Mesendoderm (in vitro differentiated cells): Measurements from ENCODE around the gene TNK2.
A peak's percentile ranks its signal among the peaks of the same experiment; 100 is the strongest.

Experiments
- DNase-seq: peaks from one replicate; pipeline ENCODE4 v3.0.0; 2013
- H2AK5ac ChIP-seq: 2 replicates; pipeline ENCODE4 v1.6.1; 2013; ENCODE audit warnings: low read length, inconsistent platforms
- H2BK120ac ChIP-seq: 2 replicates; pipeline ENCODE4 v1.6.1; 2013; ENCODE audit warnings: low read depth, mild to moderate bottlenecking, low read length, moderate library complexity, mixed read lengths
- H2BK15ac ChIP-seq: replicated peaks from 2 replicates; pipeline ENCODE4 v1.6.1; 2013; ENCODE audit warnings: low read depth, mild to moderate bottlenecking, moderate library complexity
- H2BK5ac ChIP-seq: 2 replicates; pipeline ENCODE4 v1.6.1; 2013; ENCODE audit warnings: low read length, inconsistent platforms
- H3K18ac ChIP-seq: 2 replicates; pipeline ENCODE4 v1.6.1; 2013; ENCODE audit warnings: mild to moderate bottlenecking, low read length, mixed read lengths
- H3K23ac ChIP-seq: one replicate; pipeline ENCODE4 v1.6.1; 2013; ENCODE audit warnings: low read length
- H3K27ac ChIP-seq: 2 replicates; pipeline ENCODE4 v1.5.1; 2013; ENCODE audit warnings: low read depth, mild to moderate bottlenecking, inconsistent platforms, low read length, moderate library complexity
- H3K27me3 ChIP-seq: 2 replicates; pipeline ENCODE4 v1.6.1; 2013; ENCODE audit warnings: low read length, control low read depth, mild to moderate bottlenecking, inconsistent platforms; ENCODE audit not compliant: insufficient read depth, poor library complexity
- H3K36me3 ChIP-seq: 2 replicates; pipeline ENCODE4 v1.6.1; 2013; ENCODE audit warnings: low read length, inconsistent platforms; ENCODE audit not compliant: control insufficient read depth, insufficient read depth
- H3K4ac ChIP-seq: one replicate; pipeline ENCODE4 v1.6.1; 2013; ENCODE audit warnings: low read depth, mild to moderate bottlenecking, low read length, moderate library complexity
- H3K4me1 ChIP-seq: 2 replicates; pipeline ENCODE4 v1.6.1; 2013; ENCODE audit warnings: low read depth, low read length, inconsistent platforms; ENCODE audit not compliant: control insufficient read depth
- H3K4me2 ChIP-seq: 2 replicates; pipeline ENCODE4 v1.6.1; 2013; ENCODE audit warnings: low read length
- H3K4me3 ChIP-seq: 2 replicates; pipeline ENCODE4 v1.5.1; 2013; ENCODE audit warnings: mild to moderate bottlenecking, low read length
- H3K56ac ChIP-seq: one replicate; pipeline ENCODE4 v1.6.1; 2013; ENCODE audit warnings: low read length
- H3K79me1 ChIP-seq: 2 replicates; pipeline ENCODE4 v1.6.1; 2013; ENCODE audit warnings: low read length, inconsistent platforms
- H3K79me2 ChIP-seq: 2 replicates; pipeline ENCODE4 v1.6.1; 2013; ENCODE audit warnings: mild to moderate bottlenecking, low read length; ENCODE audit not compliant: control insufficient read depth, insufficient read depth
- H3K9ac ChIP-seq: 2 replicates; pipeline ENCODE4 v1.6.1; 2013; ENCODE audit warnings: low read length, inconsistent platforms
- H4K5ac ChIP-seq: one replicate; pipeline ENCODE4 v1.6.1; 2013; ENCODE audit warnings: low read length
- H4K8ac ChIP-seq: one replicate; pipeline ENCODE4 v1.6.1; 2013; ENCODE audit warnings: low read depth, mild to moderate bottlenecking, control low read depth, low read length, moderate library complexity
- WGBS: extraction: QIAGEN DNeasy Blood & Tissue Kit; methylation state at CpG from one replicate; pipeline ENCODE4 v1.1.7; 2013; ENCODE audit warnings: low lambda C conversion rate, missing lambda C conversion rate; ENCODE audit not compliant: insufficient coverage; ENCODE audit errors: extremely low coverage; 5-methylcytosine and 5-hydroxymethylcytosine counted together

The TNK2 gene

GRCh38 chr3:195931582-195932273, 23.4 kb upstream of the TNK2 start:
- Histone ChIP-seq H3K9ac (no peak overlapping the region), H3K79me1 (no peaks in the 10 kb centered on the region), H3K56ac (no peak overlapping the region), H3K27ac (no peak overlapping the region), H3K23ac (no peak overlapping the region), H3K4me1 (no peaks in the 10 kb centered on the region), H2BK120ac (no peak overlapping the region), H3K27me3 (no peaks in the 10 kb centered on the region), H3K4me2 (no peak overlapping the region), H2BK5ac (no peak overlapping the region), H3K79me2 (no peaks in the 10 kb centered on the region), H2AK5ac (no peak overlapping the region), H3K4ac (no peak overlapping the region), H4K8ac (no peak overlapping the region), H3K36me3 (no peaks in the 10 kb centered on the region), H4K5ac (no peak overlapping the region), H3K18ac (no peak overlapping the region), H3K4me3 (no peak overlapping the region), H2BK15ac (no peak overlapping the region)
- WGBS = no CpG with 5 or more reads among the region's 8 CpGs
- no peak for DNase-seq

GRCh38 chr3:195929452-195929851, 21.1 kb upstream of the TNK2 start:
- Histone ChIP-seq H3K4ac (no peak overlapping the region), H3K4me2 (no peak overlapping the region), H4K8ac (no peak overlapping the region), H3K9ac (no peak overlapping the region), H3K79me1 (no peaks in the 10 kb centered on the region), H2BK5ac (no peak overlapping the region), H3K27me3 (no peaks in the 10 kb centered on the region), H4K5ac (no peak overlapping the region), H3K4me3 (no peak overlapping the region), H3K27ac (no peak overlapping the region), H3K23ac (no peak overlapping the region), H3K18ac (no peak overlapping the region), H3K4me1 (no peaks in the 10 kb centered on the region), H2BK120ac (no peak overlapping the region), H2AK5ac (no peak overlapping the region), H3K56ac (no peak overlapping the region), H2BK15ac (no peak overlapping the region), H3K36me3 (no peaks in the 10 kb centered on the region), H3K79me2 (no peaks in the 10 kb centered on the region)
- peak; percentile 27 for DNase-seq
- no CpG with 5 or more reads among the region's 3 CpGs for WGBS

DNA sequence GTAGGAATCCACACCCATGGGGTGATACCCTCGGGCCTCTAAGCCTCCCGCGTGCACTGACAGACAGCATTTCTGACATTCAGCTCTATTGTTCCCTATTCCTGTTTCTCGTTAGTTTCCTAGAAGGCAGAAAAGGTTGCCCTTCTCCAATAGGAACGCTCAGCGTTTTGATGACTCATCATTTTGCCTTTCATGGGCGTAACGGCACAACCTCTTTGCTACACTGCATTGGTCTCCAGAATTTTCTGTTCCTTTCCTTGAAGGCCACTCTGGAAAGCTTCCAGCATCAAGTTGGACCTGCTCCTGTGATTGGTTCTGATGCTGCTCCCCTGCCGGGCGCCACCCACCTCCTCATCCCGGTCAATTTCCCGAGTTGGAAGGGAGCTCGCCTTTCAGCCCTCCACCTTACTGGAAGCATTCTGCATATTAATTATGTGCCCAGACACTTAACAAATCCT, 13.0 kb upstream of the TNK2 start:
- no peak overlapping the region for H3K9ac ChIP-seq
- H2BK15ac ChIP-seq = no peak overlapping the region
- H3K79me1 ChIP-seq = no peaks in the 10 kb centered on the region
- H3K36me3 ChIP-seq = no peaks in the 10 kb centered on the region
- no peak overlapping the region for H3K18ac ChIP-seq
- no peak overlapping the region for H2BK120ac ChIP-seq
- no peak overlapping the region for H3K4me3 ChIP-seq
- H3K4ac ChIP-seq = no peak overlapping the region
- no peak overlapping the region for H4K5ac ChIP-seq
- H4K8ac ChIP-seq = no peak overlapping the region
- H3K56ac ChIP-seq = no peak overlapping the region
- no peak for DNase-seq
- no peaks in the 10 kb centered on the region for H3K27me3 ChIP-seq
- H3K23ac ChIP-seq = no peak overlapping the region
- H3K27ac ChIP-seq = no peak overlapping the region
- WGBS = no CpG with 5 or more reads among the region's 13 CpGs
- no peaks in the 10 kb centered on the region for H3K79me2 ChIP-seq
- no peak overlapping the region for H2AK5ac ChIP-seq
- H2BK5ac ChIP-seq = no peak overlapping the region
- H3K4me2 ChIP-seq = no peak overlapping the region
- peaks cover 4% of the 10 kb centered on the region for H3K4me1 ChIP-seq

DNA sequence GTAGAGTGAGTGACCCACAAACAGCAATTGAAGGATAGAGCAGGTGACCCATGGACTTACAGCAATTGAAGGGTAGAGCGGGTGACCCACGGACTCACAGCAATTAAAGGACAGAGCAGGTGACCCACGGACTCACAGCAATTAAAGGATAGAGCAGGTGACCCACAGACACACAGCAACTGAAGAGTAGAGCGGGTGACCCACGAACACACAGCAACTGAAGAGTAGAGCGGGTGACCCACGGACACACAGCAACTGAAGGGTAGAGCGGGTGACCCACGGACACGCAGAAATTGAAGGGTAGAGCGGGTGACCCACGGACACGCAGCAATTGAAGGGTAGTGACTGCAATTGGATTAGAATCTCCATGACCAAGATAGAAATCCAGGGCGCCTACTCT, 9.8 kb upstream of the TNK2 start:
- Histone ChIP-seq H3K4me2 (no peak overlapping the region), H3K9ac (no peak overlapping the region), H2BK5ac (no peak overlapping the region), H3K4me3 (no peak overlapping the region), H3K27me3 (no peaks in the 10 kb centered on the region), H3K4me1 (peaks cover 7% of the 10 kb centered on the region), H3K79me2 (no peaks in the 10 kb centered on the region), H4K8ac (no peak overlapping the region), H2BK15ac (no peak overlapping the region), H4K5ac (no peak overlapping the region), H3K79me1 (no peaks in the 10 kb centered on the region), H2AK5ac (no peak overlapping the region), H3K27ac (no peak overlapping the region), H3K56ac (no peak overlapping the region), H2BK120ac (no peak overlapping the region), H3K18ac (no peak overlapping the region), H3K4ac (no peak overlapping the region), H3K36me3 (no peaks in the 10 kb centered on the region), H3K23ac (no peak overlapping the region)
- no peak for DNase-seq
- no CpG with 5 or more reads among the region's 14 CpGs for WGBS

DNA sequence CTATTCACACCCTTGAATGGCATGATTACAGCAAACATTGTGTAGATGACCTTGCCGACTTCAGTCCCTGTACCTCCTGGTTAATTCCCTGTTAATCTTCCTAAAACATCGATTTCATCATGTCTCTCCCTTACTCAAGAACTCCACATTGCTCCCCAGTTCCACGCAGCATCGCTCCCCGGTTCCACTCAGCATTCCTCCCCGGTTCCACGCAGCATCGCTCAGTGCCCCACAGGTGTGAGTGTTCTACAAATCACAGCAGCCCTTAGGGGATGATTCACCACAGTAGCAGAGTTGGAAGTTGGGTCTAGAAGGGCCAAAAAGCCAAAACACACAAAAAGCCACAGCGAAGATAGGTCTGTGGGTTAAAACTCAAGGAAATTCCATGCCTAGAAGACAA, 8.6 kb upstream of the TNK2 start:
- no peaks in the 10 kb centered on the region for H3K36me3 ChIP-seq
- H3K4ac ChIP-seq = no peak overlapping the region
- WGBS = no CpG with 5 or more reads among the region's 9 CpGs
- no peak overlapping the region for H3K9ac ChIP-seq
- peaks cover 7% of the 10 kb centered on the region for H3K4me1 ChIP-seq
- DNase-seq = no peak
- no peak overlapping the region for H2BK120ac ChIP-seq
- H4K8ac ChIP-seq = no peak overlapping the region
- no peaks in the 10 kb centered on the region for H3K27me3 ChIP-seq
- H3K23ac ChIP-seq = no peak overlapping the region
- H3K4me2 ChIP-seq = no peak overlapping the region
- H3K56ac ChIP-seq = no peak overlapping the region
- H3K4me3 ChIP-seq = no peak overlapping the region
- no peak overlapping the region for H3K27ac ChIP-seq
- H2BK15ac ChIP-seq = no peak overlapping the region
- H2BK5ac ChIP-seq = no peak overlapping the region
- no peaks in the 10 kb centered on the region for H3K79me2 ChIP-seq
- no peaks in the 10 kb centered on the region for H3K79me1 ChIP-seq
- H3K18ac ChIP-seq = no peak overlapping the region
- no peak overlapping the region for H2AK5ac ChIP-seq
- no peak overlapping the region for H4K5ac ChIP-seq

- Histone ChIP-seq H3K9ac (no peak overlapping the region), H3K27ac (no peak overlapping the region), H3K79me1 (no peaks in the 10 kb centered on the region), H2BK5ac (no peak overlapping the region), H2BK120ac (no peak overlapping the region), H3K18ac (no peak overlapping the region), H4K8ac (no peak overlapping the region), H3K4me1 (peaks cover 4% of the 10 kb centered on the region), H3K27me3 (no peaks in the 10 kb centered on the region), H4K5ac (no peak overlapping the region), H3K4ac (no peak overlapping the region), H3K23ac (no peak overlapping the region), H3K56ac (no peak overlapping the region), H2BK15ac (no peak overlapping the region), H2AK5ac (no peak overlapping the region), H3K4me3 (no peak overlapping the region), H3K79me2 (no peaks in the 10 kb centered on the region), H3K4me2 (no peak overlapping the region), H3K36me3 (no peaks in the 10 kb centered on the region)
- WGBS = no CpG with 5 or more reads among the region's 6 CpGs
- no peak for DNase-seq
Measured at GRCh38 chr3:195916291-195916690, 7.9 kb upstream of the TNK2 start.
